ENCODE results near the gene CA10.

Gene CA10

DNA sequence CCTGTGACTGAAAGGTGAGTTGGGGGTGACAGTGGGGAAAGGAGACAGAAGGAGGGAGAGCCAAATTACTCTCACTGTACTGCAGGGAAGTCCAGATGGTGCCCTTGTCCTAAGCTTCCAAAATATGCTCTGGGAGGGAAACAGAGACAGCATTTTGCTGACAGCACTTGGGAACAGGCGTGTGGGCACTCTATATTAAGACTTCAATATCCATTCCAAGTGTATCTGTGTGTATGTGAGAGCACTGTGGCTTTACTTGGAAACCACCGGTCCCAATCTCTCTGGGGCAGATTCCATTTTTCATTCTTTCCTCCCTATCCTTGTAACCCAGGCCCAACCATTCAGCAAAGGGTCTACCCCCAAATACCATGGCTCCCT lies 490.8 kb downstream of the CA10 start:
- H3K27me3 ChIP-seq (ENCODE audit: insufficient read depth, low read length, poor library complexity) = no peaks in the 10 kb centered on the region
- peaks cover 15% of the 10 kb centered on the region for H3K4me1 ChIP-seq (ENCODE audit: insufficient read depth, low read length)
- ATAC-seq (ENCODE audit: insufficient read depth, low read depth) (no peak), DNase-seq (no peak)
- H2AFZ ChIP-seq (ENCODE audit: low read depth, low read length) = no peak overlapping the region
- H3K79me2 ChIP-seq (ENCODE audit: insufficient read depth, low read length) = no peaks in the 10 kb centered on the region
- no peak overlapping the region; the same call in 1 of the 2 replicates for H3K27ac ChIP-seq (ENCODE audit: low read length)
- H3K4me3 ChIP-seq (ENCODE audit: low read depth in 1 of 2, low read length in 2 of 2) = no peak overlapping the region
- no peaks in the 10 kb centered on the region for H3K9me3 ChIP-seq (ENCODE audit: insufficient read depth, low read length, severe bottlenecking)
- H3K36me3 ChIP-seq (ENCODE audit: insufficient read depth, low read length) = no peaks in the 10 kb centered on the region
- H3K9ac ChIP-seq (ENCODE audit: low read depth, low read length) = no peak overlapping the region
- no peaks in the 10 kb centered on the region for H4K20me1 ChIP-seq (ENCODE audit: insufficient read depth, low read length)
- H3K4me2 ChIP-seq (ENCODE audit: insufficient read depth, low read length) = no peak overlapping the region
- no peak for TF ChIP-seq EZH2 (IDR thresholded peaks at IDR 0.05; ENCODE audit: borderline replicate concordance, low read depth, low read length, severe bottlenecking)
- TF ChIP-seq, protein P1, sequence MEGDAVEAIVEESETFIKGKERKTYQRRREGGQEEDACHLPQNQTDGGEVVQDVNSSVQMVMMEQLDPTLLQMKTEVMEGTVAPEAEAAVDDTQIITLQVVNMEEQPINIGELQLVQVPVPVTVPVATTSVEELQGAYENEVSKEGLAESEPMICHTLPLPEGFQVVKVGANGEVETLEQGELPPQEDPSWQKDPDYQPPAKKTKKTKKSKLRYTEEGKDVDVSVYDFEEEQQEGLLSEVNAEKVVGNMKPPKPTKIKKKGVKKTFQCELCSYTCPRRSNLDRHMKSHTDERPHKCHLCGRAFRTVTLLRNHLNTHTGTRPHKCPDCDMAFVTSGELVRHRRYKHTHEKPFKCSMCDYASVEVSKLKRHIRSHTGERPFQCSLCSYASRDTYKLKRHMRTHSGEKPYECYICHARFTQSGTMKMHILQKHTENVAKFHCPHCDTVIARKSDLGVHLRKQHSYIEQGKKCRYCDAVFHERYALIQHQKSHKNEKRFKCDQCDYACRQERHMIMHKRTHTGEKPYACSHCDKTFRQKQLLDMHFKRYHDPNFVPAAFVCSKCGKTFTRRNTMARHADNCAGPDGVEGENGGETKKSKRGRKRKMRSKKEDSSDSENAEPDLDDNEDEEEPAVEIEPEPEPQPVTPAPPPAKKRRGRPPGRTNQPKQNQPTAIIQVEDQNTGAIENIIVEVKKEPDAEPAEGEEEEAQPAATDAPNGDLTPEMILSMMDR (IDR thresholded peaks at IDR 0.05; ENCODE audit: borderline replicate concordance, extremely low read depth, low read length, poor library complexity, severe bottlenecking) = no peak

DNA sequence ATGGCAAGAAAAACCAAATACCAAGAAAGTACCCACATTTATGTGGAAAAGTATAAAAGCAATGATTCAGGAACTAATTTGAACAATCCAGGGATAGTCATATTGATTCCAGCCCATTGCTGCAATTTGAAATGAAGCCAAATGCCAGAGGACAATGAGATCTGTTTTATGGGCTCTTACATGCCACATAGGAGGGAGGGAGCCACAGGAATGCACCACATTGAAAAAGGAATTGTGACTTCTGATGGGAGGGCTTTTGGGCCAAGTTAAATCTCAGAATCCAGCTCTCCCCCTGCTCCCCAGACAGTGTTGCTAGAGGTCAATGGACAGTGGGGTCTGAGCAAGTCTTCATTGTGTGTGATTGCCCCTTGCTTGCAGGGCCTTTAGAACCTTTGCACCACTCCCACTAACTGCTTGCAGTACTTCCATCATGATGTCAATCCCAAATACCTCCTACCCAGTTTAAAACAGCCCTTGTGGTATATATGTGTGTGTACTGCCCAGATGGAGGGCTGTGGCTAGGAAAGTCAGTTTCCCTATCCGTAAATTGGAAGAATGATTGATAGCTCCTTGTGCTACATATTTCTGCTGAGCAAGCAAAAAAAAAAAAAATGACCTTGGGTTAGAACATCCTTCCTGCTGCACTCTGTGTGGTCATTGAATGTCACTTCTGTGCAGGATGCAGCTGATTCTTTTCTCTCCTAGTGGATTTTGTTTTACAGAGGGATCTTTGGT lies 491.4 kb downstream of the CA10 start:
- no peaks in the 10 kb centered on the region for H3K27me3 ChIP-seq (ENCODE audit: insufficient read depth, low read length, poor library complexity)
- DNase-seq (no peak), ATAC-seq (ENCODE audit: insufficient read depth, low read depth) (no peak)
- H2AFZ ChIP-seq (ENCODE audit: low read depth, low read length) = no peak overlapping the region
- TF ChIP-seq EZH2 (IDR thresholded peaks at IDR 0.05; ENCODE audit: borderline replicate concordance, low read depth, low read length, severe bottlenecking) = no peak
- TF ChIP-seq, protein P1 (IDR thresholded peaks at IDR 0.05; ENCODE audit: borderline replicate concordance, extremely low read depth, low read length, poor library complexity, severe bottlenecking) = no peak
- no peak overlapping the region for H3K27ac ChIP-seq (ENCODE audit: low read length)
- no peaks in the 10 kb centered on the region for H3K79me2 ChIP-seq (ENCODE audit: insufficient read depth, low read length)
- H4K20me1 ChIP-seq (ENCODE audit: insufficient read depth, low read length) = no peaks in the 10 kb centered on the region
- peaks cover 15% of the 10 kb centered on the region for H3K4me1 ChIP-seq (ENCODE audit: insufficient read depth, low read length)
- no peaks in the 10 kb centered on the region for H3K36me3 ChIP-seq (ENCODE audit: insufficient read depth, low read length)
- H3K4me3 ChIP-seq (ENCODE audit: low read depth in 1 of 2, low read length in 2 of 2) = no peak overlapping the region
- H3K4me2 ChIP-seq (ENCODE audit: insufficient read depth, low read length) = no peak overlapping the region
- no peaks in the 10 kb centered on the region for H3K9me3 ChIP-seq (ENCODE audit: insufficient read depth, low read length, severe bottlenecking)
- no peak overlapping the region for H3K9ac ChIP-seq (ENCODE audit: low read depth, low read length)

DNA sequence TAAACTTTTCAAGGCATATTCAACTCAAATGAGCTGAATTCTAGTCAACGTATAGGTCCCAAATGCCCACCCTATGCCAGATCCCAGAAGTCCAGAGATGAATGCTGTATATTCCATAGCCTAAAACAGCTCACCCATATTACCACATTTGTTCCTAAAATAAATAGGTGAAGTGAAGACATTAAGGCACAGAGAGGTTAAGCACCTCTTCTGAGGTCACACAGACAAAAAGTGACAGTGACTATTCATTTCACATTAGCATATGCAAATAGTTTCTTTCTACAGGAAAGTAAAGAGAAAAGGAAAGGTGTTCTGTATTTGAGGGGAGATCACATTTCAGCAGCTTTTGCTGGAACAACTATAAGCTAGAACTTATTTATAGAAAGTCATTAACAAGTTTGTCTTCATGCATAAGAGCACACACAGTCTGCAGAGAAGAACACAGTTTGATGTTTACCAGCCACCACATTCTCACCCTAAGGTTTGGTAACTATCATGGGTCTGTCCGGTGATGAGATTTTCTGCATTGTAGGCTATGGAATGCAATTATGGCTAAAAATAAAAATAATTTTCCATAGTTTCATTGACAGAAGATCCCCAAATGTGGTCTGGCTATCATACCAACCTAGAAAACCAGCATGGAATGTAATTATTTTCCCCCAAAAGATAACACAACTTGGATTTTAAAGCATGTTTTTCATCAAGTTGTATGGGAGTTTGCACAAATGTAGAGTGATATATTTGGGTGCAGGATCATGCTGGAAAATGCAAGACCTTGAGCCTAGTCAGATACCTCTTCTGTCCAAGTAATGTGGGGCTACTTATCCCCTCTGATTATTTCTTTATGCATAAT lies 496.1 kb downstream of the CA10 start:
- Histone ChIP-seq H3K4me1 (ENCODE audit: insufficient read depth, low read length) (peaks cover 9% of the 10 kb centered on the region), H3K79me2 (ENCODE audit: insufficient read depth, low read length) (no peaks in the 10 kb centered on the region), H3K27ac (ENCODE audit: low read length) (no peak overlapping the region), H3K9ac (ENCODE audit: low read depth, low read length) (no peak overlapping the region), H4K20me1 (ENCODE audit: insufficient read depth, low read length) (no peaks in the 10 kb centered on the region), H3K36me3 (ENCODE audit: insufficient read depth, low read length) (no peaks in the 10 kb centered on the region), H3K9me3 (ENCODE audit: insufficient read depth, low read length, severe bottlenecking) (no peaks in the 10 kb centered on the region), H3K4me2 (ENCODE audit: insufficient read depth, low read length) (no peak overlapping the region), H3K4me3 (ENCODE audit: low read depth in 1 of 2, low read length in 2 of 2) (no peak overlapping the region), H3K27me3 (ENCODE audit: insufficient read depth, low read length, poor library complexity) (no peaks in the 10 kb centered on the region), H2AFZ (ENCODE audit: low read depth, low read length) (no peak overlapping the region)
- DNase-seq (no peak), ATAC-seq (ENCODE audit: insufficient read depth, low read depth) (no peak)
- no peak for TF ChIP-seq EZH2 (IDR thresholded peaks at IDR 0.05; ENCODE audit: borderline replicate concordance, low read depth, low read length, severe bottlenecking)
- TF ChIP-seq, protein P1 (IDR thresholded peaks at IDR 0.05; ENCODE audit: borderline replicate concordance, extremely low read depth, low read length, poor library complexity, severe bottlenecking) = no peak

Measured in DND-41 (cell line).